Muscle of leg (tissue), 11 donors: ENCODE results near the gene LRRC8C. TPM values are rescaled to one million over a fixed set of nuclear protein-coding genes. Genes with fewer than 3 reads are reported as not detected.

Experiments used
- DNase-seq: peaks from one replicate; pipeline ENCODE4 v3.0.0; 2013
- H3K27ac ChIP-seq: one replicate; pipeline ENCODE4 v1.5.1; 2013; ENCODE audit warnings: mild to moderate bottlenecking, low read length, control low read depth
- H3K27me3 ChIP-seq: one replicate; pipeline ENCODE4 v1.6.1; 2013; ENCODE audit warnings: low read length; ENCODE audit not compliant: control insufficient read depth, insufficient read depth
- H3K36me3 ChIP-seq: one replicate; pipeline ENCODE4 v1.6.1; 2013; ENCODE audit warnings: low read length; ENCODE audit not compliant: control insufficient read depth, insufficient read depth
- H3K4me1 ChIP-seq: one replicate; pipeline ENCODE4 v1.6.1; 2013; ENCODE audit warnings: low read length; ENCODE audit not compliant: control insufficient read depth, insufficient read depth
- H3K4me3 ChIP-seq: one replicate; pipeline ENCODE4 v1.5.1; 2013; ENCODE audit warnings: low read length, control low read depth
- H3K9me3 ChIP-seq: replicated peaks from 2 replicates; pipeline ENCODE4 v1.6.1; 2013; ENCODE audit warnings: low read depth, low read length; ENCODE audit not compliant: control insufficient read depth
- WGBS: methylation state at CpG from one replicate; pipeline ENCODE4 v1.1.5; 2013; ENCODE audit warnings: missing lambda C conversion rate; ENCODE audit not compliant: insufficient coverage; 5-methylcytosine and 5-hydroxymethylcytosine counted together
- polyA plus RNA-seq, 8 donors: library from polyadenylated mRNA; unstranded; fragments of 120-200 nt; gene quantifications; one replicate each; pipeline versions ENCODE4 v1.2.1 to v1.2.3, GENCODE V29; 2013; ENCODE audit warnings: inconsistent platforms in 1 of 8, low replicate concordance in 1 of 8; ENCODE audit not compliant: insufficient read length in 8 of 8, insufficient read depth in 1 of 8
- total RNA-seq: library from RNA; stranded (reverse); fragments of 120-200 nt; gene quantifications from one replicate; pipeline ENCODE4 v1.2.4, GENCODE V29; 2013

The LRRC8C gene
- total and polyA plus RNA-seq, 9 donors = 5.3 to 11.2 (median 7.4) TPM

GRCh38 chr1:89760496-89760895, 127.6 kb downstream of the LRRC8C start:
- DNase-seq = peak; percentile 56
- H3K9me3 ChIP-seq = no peaks in the 10 kb centered on the region
- H3K27me3 ChIP-seq = no peaks in the 10 kb centered on the region
- H3K4me1 ChIP-seq = peaks cover 49% of the 10 kb centered on the region
- no CpG with 5 or more reads among the region's 3 CpGs for WGBS
- no peaks in the 10 kb centered on the region for H3K36me3 ChIP-seq
- H3K27ac ChIP-seq = no peak overlapping the region
- no peak overlapping the region for H3K4me3 ChIP-seq

GRCh38 chr1:89761338-89761737, 128.4 kb downstream of the LRRC8C start:
- Histone ChIP-seq H3K36me3 (no peaks in the 10 kb centered on the region), H3K4me1 (peaks cover 47% of the 10 kb centered on the region), H3K27ac (no peak overlapping the region), H3K9me3 (no peaks in the 10 kb centered on the region), H3K27me3 (no peaks in the 10 kb centered on the region), H3K4me3 (no peak overlapping the region)
- no CpG with 5 or more reads among the region's 1 CpG for WGBS
- DNase-seq = no peak

GRCh38 chr1:89761901-89762300, 129.0 kb downstream of the LRRC8C start:
- no peak overlapping the region for H3K4me3 ChIP-seq
- no peaks in the 10 kb centered on the region for H3K27me3 ChIP-seq
- no peak overlapping the region for H3K27ac ChIP-seq
- DNase-seq = no peak
- H3K9me3 ChIP-seq = no peaks in the 10 kb centered on the region
- H3K36me3 ChIP-seq = no peaks in the 10 kb centered on the region
- peaks cover 41% of the 10 kb centered on the region for H3K4me1 ChIP-seq
- 90% methylated on average over 1 of the region's 3 CpGs for WGBS

GRCh38 chr1:89762386-89762778, 129.5 kb downstream of the LRRC8C start:
- Histone ChIP-seq H3K27ac (peak overlapping the region; percentile 64), H3K4me1 (peaks cover 38% of the 10 kb centered on the region), H3K4me3 (peak overlapping the region; percentile 54), H3K9me3 (no peaks in the 10 kb centered on the region), H3K36me3 (no peaks in the 10 kb centered on the region), H3K27me3 (no peaks in the 10 kb centered on the region)
- 31% methylated on average over 8 of the region's 13 CpGs for WGBS
- no peak for DNase-seq

DNA sequence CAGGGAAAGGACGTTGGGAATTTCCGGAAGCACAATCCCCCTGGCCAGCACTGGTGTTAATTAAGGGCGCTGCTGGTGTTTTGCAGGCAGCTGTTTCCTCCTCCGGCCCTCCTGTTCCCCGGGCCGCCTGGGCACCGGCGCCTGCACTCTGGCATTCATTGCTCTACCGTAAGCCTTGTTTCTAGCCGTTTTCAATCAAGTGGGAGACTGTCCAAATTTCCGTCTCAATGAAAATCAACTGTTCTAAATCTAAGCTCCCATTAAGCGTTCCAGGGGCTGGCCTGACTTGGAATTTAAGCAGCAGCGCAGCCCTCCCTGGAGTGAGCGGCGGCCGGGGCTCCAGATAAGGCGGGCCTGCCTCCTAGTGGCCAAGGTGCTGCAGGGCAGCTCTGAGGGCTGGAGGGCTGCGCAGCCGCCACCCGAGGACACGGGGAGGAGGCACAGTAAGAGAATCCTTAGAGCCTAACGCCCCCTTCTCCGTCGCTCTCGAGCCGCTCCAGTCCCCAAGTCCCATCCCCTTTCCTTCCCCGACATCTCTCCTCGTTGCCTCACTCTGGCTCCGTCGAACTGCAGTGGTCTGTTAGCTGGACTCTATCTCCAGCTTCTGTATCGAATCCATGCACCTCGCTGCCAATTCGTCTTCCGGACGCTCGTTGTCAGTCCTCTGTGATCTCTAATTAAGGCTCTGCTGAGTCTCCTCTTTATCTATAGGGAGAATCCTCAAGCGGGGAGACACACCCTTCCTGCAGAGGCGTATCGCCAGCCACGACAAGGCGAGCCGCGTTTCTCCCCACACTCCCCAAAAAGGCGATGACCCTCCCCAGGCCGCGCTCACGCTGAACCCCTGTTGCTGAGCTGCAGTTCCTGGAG, 130.1 kb downstream of the LRRC8C start:
- Histone ChIP-seq H3K27me3 (no peaks in the 10 kb centered on the region), H3K4me1 (peaks cover 32% of the 10 kb centered on the region), H3K27ac (peak overlapping the region; percentile 70), H3K9me3 (no peaks in the 10 kb centered on the region), H3K36me3 (no peaks in the 10 kb centered on the region), H3K4me3 (peak overlapping the region; percentile 54)
- WGBS = under 1% methylated on average over 37 of the region's 47 CpGs
- DNase-seq = peak; percentile 93

DNA sequence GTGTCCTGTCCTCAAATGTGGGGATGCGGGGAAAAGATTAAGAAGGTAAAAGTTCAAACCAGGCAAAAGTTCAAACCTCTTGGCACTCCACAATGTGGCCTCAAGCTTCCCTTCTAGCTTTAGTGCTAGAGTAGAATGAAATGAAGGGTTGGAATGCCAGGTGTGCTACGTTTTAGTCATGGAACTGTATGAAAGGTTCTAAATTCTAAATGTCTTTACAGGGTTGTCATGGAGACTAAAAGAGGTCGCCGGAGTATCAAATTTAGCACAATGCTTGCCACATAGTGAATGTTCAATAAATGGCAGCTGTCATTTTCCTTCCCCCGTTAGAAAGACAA, 130.7 kb downstream of the LRRC8C start:
- H3K27me3 ChIP-seq = no peaks in the 10 kb centered on the region
- no peaks in the 10 kb centered on the region for H3K36me3 ChIP-seq
- WGBS = 34% methylated on average over 5 of the region's 5 CpGs
- no peaks in the 10 kb centered on the region for H3K9me3 ChIP-seq
- H3K4me3 ChIP-seq = peak overlapping the region; percentile 54
- no peak for DNase-seq
- H3K27ac ChIP-seq = peak overlapping the region; percentile 70
- peaks cover 29% of the 10 kb centered on the region for H3K4me1 ChIP-seq

- Histone ChIP-seq H3K36me3 (no peaks in the 10 kb centered on the region), H3K4me3 (no peak overlapping the region), H3K4me1 (peaks cover 21% of the 10 kb centered on the region), H3K27me3 (no peaks in the 10 kb centered on the region), H3K9me3 (no peaks in the 10 kb centered on the region), H3K27ac (no peak overlapping the region)
- DNase-seq = no peak
- no CpG with 5 or more reads among the region's 1 CpG for WGBS
These were observed 132.9 kb downstream of the LRRC8C start for GRCh38 chr1:89765774-89766173.

DNA sequence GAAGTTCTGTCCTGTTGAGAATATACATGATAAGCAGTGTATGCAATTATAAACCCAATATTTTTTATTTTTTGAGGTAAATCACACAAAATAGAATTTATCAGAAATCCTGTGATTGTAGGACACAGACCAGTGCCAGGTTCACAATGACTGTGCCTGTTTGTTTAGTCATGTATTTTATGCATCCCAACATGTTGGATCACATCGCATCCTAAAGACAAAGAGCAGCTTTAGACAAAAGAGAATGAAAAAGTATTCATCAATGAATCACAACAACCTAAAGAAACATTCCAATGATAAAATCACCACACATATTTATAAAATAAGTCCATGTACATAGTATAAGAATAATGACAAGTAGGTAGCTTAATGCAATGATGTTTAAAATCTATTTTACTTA, 134.7 kb downstream of the LRRC8C start:
- WGBS = no CpG with 5 or more reads among the region's 1 CpG
- DNase-seq = no peak

More for the DNA sequence above, 134.7 kb downstream of the LRRC8C start:
- peaks cover 9% of the 10 kb centered on the region for H3K4me1 ChIP-seq
- no peak overlapping the region for H3K4me3 ChIP-seq
- no peaks in the 10 kb centered on the region for H3K9me3 ChIP-seq
- no peak overlapping the region for H3K27ac ChIP-seq
- no peaks in the 10 kb centered on the region for H3K36me3 ChIP-seq
- peaks cover 2% of the 10 kb centered on the region for H3K27me3 ChIP-seq

Other genes starting within 250 kb of the LRRC8C start
- 2.5 TPM for gene LRRC8B, start 108.3 kb upstream of the LRRC8C start, total RNA-seq
- 1 to 10 TPM; 2.4 to 4.7 (median 2.9) TPM for gene LRRC8B, start 108.3 kb upstream of the LRRC8C start, polyA plus RNA-seq
- gene LRRC8D, start 187.9 kb downstream of the LRRC8C start, total RNA-seq = 6.2 TPM
- gene LRRC8D, start 187.9 kb downstream of the LRRC8C start, polyA plus RNA-seq = 10 to 100 TPM in 1 of 8 donors, 1 to 10 TPM in 7; 6.9 to 10.5 (median 7.8) TPM